Measurements from ENCODE around the gene EIF3A.
A peak's percentile ranks its signal among the peaks of the same experiment; 100 is the strongest.
"Not testable (repeated sequence)": the region's sequence is repeated elsewhere in the genome, so short reads cannot be mapped to it uniquely, and the experiment has no call there.

The EIF3A gene

GRCh38 chr10:119101366-119102098 lies 20.9 kb upstream of the EIF3A start:
- DNase-seq, result no peak

GRCh38 chr10:119100434-119101238 lies 20.0 kb upstream of the EIF3A start:
- DNase-seq, result no peak

- no peak for DNase-seq
Measured at GRCh38 chr10:119098576-119098975, 18.0 kb upstream of the EIF3A start.

- not testable (repeated sequence) for DNase-seq
Measured at GRCh38 chr10:119096641-119097415, 16.2 kb upstream of the EIF3A start.

GRCh38 chr10:119095640-119096039 lies 15.0 kb upstream of the EIF3A start:
- no peak for DNase-seq

GRCh38 chr10:119090968-119091367 lies 10.4 kb upstream of the EIF3A start:
- DNase-seq, result no peak

- no peak for DNase-seq
Measured at GRCh38 chr10:119090026-119090795, 9.6 kb upstream of the EIF3A start.

GRCh38 chr10:119087271-119087882 lies 6.8 kb upstream of the EIF3A start:
- DNase-seq, result no peak

GRCh38 chr10:119084896-119085295 lies 4.3 kb upstream of the EIF3A start:
- no peak for DNase-seq

- DNase-seq, result peak; percentile 49
Measured at GRCh38 chr10:119079599-119080520, 757 bp downstream of the EIF3A start.

GRCh38 chr10:119078422-119079179 lies 2.0 kb downstream of the EIF3A start:
- no peak for DNase-seq

- no peak for DNase-seq
Measured at GRCh38 chr10:119073584-119073983, 7.0 kb downstream of the EIF3A start.

GRCh38 chr10:119070395-119071165 lies 10.0 kb downstream of the EIF3A start:
- no peak for DNase-seq

- DNase-seq, result no peak
Measured at GRCh38 chr10:119061926-119062325, 18.7 kb downstream of the EIF3A start.

- DNase-seq, result no peak
Measured at GRCh38 chr10:119061352-119061751, 19.3 kb downstream of the EIF3A start.

GRCh38 chr10:119060107-119060506 lies 20.5 kb downstream of the EIF3A start:
- DNase-seq, result no peak

GRCh38 chr10:119059557-119059956 lies 21.1 kb downstream of the EIF3A start:
- DNase-seq, result no peak

GRCh38 chr10:119058010-119058409 lies 22.6 kb downstream of the EIF3A start:
- DNase-seq, result no peak

- DNase-seq, result no peak
Measured at GRCh38 chr10:119055472-119055871, 25.1 kb downstream of the EIF3A start.

- DNase-seq, result no peak
Measured at GRCh38 chr10:119051775-119052174, 28.8 kb downstream of the EIF3A start.

All from NCI-H510A (cell line).